Gastrocnemius medialis (tissue), 4 donors: ENCODE results near the gene MMP14.

Source experiments
- POLR2A ChIP-seq, 2 donors: fragments of 450-650 bp; IDR thresholded peaks; one replicate each; pipeline ENCODE4 v1.6.1; 2017; ENCODE audit warnings: antibody characterized with exemption in 2 of 2, mild to moderate bottlenecking in 2 of 2, moderate library complexity in 2 of 2
- TF ChIP-seq, protein P1 (sequence below), 5 experiments: fragments of 450-650 bp in 3 of 5; fragments of 200-600 bp in 2 of 5; sonication (generic) in 2 of 5; IDR thresholded peaks in 4 of 5; conservative IDR thresholded peaks in 1 of 5; 1 replicate in 4 of 5; 2 replicates in 1 of 5; pipeline ENCODE4 v1.5.1; 2016 to 2019; ENCODE audit warnings: antibody characterized with exemption in 5 of 5, mild to moderate bottlenecking in 3 of 5, moderate library complexity in 3 of 5

- TF ChIP-seq, protein P1, sequence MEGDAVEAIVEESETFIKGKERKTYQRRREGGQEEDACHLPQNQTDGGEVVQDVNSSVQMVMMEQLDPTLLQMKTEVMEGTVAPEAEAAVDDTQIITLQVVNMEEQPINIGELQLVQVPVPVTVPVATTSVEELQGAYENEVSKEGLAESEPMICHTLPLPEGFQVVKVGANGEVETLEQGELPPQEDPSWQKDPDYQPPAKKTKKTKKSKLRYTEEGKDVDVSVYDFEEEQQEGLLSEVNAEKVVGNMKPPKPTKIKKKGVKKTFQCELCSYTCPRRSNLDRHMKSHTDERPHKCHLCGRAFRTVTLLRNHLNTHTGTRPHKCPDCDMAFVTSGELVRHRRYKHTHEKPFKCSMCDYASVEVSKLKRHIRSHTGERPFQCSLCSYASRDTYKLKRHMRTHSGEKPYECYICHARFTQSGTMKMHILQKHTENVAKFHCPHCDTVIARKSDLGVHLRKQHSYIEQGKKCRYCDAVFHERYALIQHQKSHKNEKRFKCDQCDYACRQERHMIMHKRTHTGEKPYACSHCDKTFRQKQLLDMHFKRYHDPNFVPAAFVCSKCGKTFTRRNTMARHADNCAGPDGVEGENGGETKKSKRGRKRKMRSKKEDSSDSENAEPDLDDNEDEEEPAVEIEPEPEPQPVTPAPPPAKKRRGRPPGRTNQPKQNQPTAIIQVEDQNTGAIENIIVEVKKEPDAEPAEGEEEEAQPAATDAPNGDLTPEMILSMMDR (IDR thresholded peaks at IDR 0.05 in 4 of 5, conservative IDR thresholded peaks at IDR 0.05 in 1 of 5) = no peak
- TF ChIP-seq POLR2A (IDR thresholded peaks at IDR 0.05) = peak in 1 of 2 donors; percentile 16
Measured at GRCh38 chr14:22849212-22849819, 12.9 kb downstream of the MMP14 start.
